GM21737 (cell line): ENCODE results near the gene LORICRIN.
"Not testable (repeated sequence)": the region's sequence is repeated elsewhere in the genome, so short reads cannot be mapped to it uniquely, and the experiment has no call there.

Source experiments
- ATAC-seq: cut with Tn5 transposase; IDR thresholded peaks from one replicate; pipeline ENCODE4 v1.9.1; 2021; ENCODE audit warnings: mild to moderate bottlenecking, moderate library complexity; ENCODE audit not compliant: unreplicated experiment

Gene LORICRIN, protein sequence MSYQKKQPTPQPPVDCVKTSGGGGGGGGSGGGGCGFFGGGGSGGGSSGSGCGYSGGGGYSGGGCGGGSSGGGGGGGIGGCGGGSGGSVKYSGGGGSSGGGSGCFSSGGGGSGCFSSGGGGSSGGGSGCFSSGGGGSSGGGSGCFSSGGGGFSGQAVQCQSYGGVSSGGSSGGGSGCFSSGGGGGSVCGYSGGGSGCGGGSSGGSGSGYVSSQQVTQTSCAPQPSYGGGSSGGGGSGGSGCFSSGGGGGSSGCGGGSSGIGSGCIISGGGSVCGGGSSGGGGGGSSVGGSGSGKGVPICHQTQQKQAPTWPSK

DNA sequence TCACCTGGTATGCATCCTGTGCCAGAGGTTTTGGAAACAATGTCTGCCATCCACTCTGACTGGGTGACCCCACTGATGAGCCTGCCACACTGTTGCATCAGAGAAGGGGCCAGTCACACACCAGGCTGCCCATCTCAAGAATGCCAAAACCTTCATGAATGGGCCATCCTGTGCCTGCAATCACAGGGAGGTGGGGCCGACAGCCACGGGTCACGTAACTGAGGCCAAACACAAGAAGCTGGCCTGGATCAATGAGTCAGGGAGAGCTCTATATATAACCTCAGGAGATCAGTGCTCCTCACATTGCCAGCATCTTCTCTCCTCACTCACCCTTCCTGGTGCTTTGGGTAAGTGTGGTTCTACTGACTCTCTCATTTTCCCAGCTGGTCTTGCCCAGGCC, at the start of gene LORICRIN:
Gene LORICRIN, plus strand, starts transcription at position 301 of the 400 bp plus-strand sequence. CDS start 1,263 bp downstream, outside the sequence.
- ATAC-seq = no peak

DNA sequence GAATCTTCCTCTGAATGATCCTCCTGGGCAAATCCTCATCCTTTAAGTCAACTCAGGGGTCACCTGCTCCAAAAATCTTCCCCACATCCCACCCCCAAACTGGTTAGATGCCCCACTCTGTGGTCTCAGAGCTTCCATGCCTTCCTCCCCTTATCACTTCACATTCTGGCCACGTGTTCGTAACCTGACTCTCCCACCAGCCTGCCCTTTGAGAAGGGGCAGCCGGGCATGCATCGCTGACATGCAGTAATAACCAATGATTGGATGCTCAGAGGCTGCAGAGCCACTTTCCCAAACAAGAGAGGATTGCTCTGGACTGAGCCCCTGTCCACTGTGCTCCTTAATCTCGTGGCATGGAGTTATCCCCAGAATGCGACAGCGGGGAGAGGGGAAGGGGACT, 49.3 kb upstream of the LORICRIN start:
- ATAC-seq = no peak

DNA sequence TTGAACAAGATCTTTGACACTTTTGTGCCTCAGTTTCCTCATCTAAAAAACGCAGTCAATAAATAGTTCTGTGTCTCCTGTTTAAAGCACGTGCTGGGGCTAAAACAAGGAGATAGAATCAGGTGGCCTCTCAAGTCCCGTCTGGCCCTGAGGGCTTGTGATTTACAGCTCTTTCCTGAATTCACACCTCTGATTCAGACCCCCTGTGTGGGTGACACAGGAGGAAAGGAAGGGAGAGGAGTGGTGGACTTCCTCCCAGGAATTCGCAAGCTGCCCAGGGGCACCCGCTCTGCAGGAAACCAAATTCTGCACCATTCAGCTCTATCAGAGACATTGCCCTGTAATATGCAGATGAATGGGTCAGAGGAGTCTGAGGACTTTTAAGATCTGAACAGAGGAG, 47.3 kb upstream of the LORICRIN start:
- ATAC-seq = no peak

DNA sequence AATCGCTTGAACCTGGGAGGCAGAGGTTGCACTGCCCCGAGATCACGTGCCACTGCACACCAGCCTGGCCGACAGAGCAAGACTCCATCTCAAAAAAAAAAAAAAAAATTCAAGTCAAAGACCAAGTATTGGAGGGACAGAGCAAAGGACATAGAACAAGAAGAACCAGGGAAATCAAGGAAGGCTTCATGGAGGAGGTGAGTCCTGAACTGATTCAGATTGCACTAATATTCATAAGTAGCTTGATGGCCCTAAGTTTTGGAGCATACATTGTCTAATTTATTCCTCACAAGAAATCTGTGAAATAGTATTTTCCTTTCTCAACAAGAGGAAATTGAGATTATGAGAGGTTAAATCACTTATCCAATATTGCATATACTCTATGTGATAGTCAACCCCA, 46.0 kb upstream of the LORICRIN start:
- ATAC-seq = no peak

DNA sequence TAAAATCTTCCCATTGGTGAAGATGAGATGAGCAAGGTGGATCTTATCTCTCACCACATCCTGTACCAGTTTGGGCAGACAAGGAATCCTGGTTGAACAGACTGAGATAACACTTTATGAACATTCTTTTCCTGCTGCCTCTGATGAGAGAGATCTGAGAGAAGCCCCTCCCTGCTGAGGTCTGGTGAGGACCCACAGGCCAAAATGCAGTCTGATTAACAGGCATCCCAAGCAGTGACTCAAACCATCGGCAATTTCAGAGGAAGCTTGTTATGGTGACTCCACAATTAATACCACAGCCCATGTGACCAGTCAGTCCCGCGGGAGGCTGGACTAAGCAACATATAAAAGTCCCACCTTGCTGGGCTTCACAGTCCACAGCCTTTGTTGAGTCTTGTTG, 42.3 kb upstream of the LORICRIN start, which contains the start of gene PRR9:
Gene PRR9, plus strand, starts transcription at position 373 of the 400 bp plus-strand sequence. CDS start 561 bp downstream, outside the sequence.
- no peak for ATAC-seq

DNA sequence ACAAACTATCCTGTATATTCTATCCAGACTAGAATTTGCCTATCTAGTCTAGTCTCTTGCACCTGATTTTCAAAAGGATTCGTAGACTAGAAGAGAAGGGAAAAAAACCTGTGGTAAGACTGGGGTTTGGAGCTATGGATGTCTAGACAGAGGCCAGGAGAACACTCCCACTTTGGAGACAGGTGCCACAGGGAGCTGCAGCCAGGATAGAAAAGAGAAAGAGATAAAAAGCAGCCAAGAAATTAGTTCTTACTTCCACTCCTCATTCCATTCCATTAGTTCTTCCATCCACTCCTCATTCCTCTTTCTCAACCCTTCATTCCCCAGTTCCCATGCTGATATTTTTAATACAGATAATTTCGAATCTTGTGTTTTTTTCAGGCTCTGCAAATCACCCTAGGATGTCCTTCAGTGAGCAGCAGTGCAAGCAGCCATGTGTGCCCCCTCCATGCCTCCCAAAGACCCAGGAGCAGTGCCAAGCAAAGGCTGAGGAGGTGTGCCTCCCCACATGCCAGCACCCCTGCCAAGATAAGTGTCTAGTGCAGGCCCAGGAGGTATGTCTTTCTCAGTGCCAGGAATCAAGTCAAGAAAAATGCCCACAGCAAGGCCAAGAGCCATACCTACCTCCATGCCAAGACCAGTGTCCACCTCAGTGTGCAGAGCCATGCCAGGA, 41.6 kb upstream of the LORICRIN start:
- no peak for ATAC-seq

DNA sequence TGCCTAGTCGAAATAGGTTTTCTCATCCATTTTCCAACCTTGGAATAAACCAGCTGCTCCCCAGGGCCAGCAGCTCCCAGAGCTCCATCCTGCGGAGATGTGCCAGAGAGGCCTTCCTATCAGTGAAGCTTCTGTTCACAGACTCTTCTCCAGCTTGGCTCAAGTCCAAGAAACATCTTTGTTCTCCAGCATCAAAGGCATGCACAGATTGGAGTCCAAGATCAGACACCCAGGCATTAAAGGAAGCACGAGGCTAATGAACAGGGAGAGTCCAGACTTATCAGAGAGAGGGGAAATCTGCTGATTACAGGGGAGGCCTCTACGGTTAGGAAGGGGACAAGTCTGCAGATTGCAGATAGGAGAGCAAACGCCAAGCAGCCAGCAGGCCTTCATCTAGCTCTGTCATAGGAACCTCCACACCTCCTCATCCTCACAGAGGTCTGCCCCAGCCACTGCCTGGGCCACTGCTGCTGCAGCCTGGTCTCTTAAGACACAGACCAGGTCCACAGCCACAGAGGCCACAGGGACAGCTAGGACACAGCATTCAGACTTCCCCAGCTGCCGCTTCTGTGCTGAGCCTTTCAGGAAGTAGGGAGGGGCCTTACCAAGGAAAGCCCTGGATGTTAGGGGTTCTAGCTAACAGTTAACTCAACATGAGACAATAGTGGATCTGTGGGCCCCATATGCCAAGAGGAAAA, 38.7 kb upstream of the LORICRIN start:
- no peak for ATAC-seq

DNA sequence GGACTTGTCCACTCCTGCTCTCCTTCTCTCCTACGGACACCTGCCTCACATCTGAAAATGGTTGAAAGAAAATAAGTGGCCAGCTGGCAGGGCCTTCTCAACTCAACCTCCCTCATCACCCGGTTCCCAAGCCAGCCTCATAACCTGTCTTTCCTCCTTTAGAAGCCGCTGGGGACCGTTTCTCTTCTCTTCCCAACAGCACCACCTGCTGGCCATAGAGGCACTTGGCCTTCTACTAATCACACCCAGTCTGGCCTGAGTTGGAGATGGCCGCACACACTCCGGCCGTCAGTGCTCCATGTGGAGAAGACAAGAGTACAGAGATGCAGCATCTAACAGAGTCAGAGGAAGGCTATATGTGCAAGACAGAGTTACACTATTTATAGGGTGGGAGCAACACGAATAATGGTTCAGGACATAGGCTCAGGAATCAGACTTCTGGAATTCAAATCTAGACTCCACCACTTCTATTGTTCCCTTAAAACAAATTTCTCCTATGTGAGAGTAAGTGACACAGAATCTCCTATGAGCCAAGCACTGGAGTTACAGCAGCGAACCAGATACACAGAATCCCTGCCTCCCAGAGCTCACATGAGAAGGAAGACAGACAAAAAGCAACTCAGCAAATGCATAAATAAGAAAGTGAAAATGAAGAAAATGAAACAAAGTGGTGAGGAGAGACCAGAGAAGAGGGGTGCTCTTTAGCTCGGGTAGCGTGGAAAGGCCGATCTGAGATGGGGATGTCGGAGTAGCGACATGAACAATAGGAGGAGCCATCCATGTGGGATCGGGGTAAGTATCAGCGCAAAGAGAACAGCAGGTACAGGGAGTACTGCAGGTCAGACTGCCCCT, 36.2 kb upstream of the LORICRIN start:
- ATAC-seq = not testable (repeated sequence)

DNA sequence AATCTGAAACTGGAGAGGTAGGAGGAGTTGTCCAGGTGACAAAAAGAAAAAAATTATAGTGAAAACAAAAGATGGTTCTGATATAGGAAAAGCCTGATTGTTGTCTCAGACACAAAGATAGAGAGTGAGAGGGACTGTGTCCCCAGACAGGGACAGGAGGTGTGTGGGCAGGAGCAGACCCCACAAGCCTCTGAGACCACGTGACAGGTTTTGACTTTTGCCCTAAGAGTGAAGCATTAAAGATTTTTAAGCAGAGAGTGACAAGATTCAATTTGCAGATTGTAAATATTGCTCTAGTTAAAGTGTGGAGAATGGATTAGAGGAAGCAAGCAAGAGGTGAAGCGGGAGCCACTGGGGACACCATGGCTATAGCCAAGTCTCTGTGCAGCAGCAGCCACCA, 31.7 kb upstream of the LORICRIN start:
- ATAC-seq = no peak

DNA sequence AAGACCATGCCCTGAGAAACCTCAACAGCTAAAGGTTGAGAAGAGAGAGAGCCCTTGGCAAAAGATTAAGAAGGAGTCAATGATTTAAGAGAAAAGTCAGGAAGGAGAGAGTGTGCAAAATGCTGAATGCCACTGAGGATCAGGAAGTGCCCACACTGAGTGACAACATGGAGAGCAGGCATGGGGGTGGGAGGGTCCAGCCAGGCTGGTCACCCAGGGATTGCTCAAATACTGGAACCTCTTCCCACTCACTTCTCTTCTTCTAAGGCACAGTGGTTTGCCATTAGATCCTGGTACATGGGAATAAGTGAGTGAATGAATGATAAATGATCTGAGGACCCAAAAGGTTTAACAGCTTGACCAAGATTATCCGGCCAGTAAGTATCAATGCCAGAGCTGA, 31.0 kb upstream of the LORICRIN start:
- ATAC-seq = no peak

DNA sequence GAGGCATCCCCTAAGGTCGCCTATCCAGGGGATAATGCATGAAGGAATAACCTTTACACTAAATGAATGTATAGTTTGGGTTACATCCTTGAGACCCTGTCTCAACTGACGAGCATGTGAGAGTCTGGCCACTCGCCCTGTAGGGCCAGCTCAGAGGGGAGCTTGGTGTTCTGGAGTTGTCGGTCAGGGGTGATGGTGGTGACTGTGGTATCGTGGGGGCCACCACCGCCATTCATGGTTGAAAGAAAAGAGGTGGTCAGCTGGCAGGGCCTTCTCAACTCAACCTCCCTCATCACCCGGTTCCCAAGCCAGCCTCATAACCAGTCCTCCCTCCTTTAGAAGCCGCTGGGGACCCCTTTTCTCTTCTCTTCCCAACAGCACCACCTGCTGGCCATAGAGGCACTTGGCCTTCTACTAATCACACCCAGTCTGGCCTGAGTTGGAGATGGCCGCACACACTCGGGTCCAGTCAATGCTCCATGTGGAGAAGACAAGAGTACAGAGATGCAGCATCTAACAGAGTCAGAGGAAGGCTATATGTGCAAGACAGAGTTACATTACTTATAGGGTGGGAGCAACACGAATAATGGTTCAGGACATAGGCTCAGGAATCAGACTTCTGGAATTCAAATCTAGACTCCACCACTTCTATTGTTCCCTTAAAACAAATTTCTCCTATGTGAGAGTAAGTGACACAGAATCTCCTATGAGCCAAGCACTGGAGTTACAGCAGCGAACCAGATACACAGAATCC, 30.2 kb upstream of the LORICRIN start:
- ATAC-seq = not testable (repeated sequence)

DNA sequence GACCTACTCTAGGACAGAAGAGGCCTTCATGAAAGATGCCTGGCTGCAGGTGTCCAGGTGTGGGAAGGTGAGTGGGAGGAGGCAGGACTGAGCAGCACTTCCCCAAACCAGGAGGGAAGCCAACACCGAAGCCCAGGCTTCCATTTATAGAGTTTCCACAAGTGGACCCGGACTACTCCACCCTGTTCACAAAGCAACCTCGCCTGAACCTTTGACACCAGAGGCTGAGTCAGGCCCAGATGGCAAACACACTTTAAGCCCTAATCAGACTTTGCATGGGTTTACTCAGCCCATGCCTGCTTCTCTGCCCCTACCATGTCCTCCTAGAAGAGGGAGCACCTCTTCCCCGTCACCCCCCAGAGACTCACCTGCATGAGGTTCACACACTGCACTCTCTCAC, 28.1 kb upstream of the LORICRIN start:
- no peak for ATAC-seq

DNA sequence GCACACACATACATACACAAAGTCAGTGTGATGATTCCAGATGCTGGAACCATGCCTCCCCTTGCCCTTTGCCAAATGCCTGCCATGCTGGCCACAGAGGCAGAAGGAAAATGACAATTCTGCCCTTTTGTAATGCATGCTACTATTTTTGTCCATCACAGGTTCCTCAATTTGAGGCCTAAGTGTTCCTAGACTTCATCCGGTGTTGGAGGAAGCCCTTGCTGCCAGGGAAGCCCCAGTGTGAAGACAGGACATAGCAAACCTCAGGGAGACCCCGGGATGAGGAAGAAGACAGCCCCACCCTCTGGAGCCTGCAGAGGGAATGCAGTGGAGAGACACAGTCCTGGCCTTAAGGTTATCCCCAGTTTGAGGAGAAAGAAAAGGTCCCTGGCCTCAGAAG, 27.7 kb upstream of the LORICRIN start:
- no peak for ATAC-seq

DNA sequence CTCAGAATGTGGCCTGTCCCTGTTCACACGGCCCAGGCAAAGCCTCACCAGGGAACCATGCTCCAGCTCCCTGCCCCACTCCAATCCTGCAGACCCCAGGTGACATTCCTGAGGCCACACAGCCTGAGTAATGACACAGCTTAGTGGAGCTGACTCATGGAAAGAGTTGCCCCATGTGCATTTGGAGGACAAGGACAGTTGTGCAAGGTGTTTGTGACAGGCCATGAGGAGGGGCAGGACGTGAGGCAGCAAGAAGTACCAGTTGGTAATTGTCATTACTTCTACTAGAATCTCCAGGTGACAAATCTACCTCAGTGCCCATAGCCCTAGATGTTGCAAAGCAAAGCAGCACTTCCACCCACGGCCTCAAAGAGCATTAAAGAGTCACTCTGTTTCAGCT, 26.9 kb upstream of the LORICRIN start:
- ATAC-seq = no peak

DNA sequence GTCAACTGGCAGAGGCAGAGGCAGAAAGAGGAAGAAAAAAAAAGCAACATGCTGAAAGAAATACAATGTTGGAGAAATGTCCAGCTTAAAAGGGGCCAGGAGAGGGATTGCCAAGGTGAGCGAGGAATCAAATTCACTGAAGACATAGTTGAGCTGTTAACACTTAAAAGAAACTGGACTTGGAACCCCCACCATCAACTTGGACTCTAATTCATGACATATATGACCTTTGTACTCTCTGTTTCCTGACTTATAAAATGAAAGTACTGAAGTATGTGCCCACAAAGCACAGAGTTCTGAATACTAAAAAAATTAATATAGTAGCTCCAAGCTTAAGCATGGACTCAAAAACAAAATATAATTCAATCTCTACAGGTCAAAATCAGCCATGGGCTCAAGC, 26.0 kb upstream of the LORICRIN start:
- ATAC-seq = no peak

DNA sequence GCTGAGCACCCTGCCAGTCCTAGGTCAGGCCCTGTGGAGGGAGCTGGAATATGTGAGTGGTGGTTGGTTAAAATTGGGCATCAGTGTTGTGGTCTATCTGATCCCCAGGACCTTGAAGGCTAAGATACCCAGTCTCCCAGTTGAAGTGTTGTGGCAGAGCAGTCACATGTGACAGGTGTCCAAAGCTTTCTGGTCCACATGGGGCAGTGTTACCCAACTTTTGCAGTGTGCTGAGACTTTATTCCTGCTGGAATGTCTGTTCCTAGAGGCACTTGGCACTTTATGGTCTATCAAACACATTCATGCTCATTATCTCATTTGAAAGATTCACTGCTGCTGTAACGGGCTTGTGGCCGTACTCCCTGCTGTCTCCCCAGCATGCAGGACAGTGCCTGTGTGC, 21.0 kb upstream of the LORICRIN start:
- no peak for ATAC-seq

DNA sequence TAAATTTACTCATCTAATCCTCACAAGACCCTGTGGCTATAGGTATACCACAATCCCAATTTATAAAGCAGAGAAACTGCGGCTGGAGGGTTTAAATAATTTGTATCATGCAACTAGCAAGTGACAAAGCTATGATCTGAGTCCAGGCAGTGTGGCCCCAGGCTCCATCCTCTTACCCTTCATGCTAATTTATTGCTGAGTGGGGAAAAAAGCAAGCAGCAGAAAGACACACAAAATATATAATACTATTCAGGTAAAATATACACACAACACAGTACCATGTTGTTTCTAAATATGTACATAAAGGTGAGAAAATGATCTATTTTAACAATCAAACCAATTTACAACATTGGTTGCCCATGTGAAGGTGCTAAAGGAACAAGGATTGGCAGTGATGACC, 17.3 kb upstream of the LORICRIN start:
- ATAC-seq = no peak

DNA sequence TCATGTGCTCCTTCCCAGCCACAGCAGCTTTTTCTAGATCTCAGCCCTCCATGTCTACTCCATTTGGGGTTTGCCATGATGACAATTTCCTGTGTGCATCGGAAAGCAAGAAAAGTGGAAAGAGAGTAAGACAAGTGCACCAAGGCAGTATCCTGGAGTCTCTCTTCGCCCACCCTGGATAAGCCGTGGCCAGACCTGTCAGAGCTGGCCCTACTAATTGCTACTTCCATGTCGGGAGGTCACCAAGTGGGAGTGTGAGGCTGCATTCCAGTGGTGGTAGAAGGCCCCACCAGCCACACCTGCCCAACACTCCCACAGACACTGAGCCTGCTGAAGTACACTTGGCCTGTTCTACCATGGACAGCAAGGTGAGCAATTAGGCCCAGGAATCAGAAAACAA, 14.0 kb upstream of the LORICRIN start:
- no peak for ATAC-seq

DNA sequence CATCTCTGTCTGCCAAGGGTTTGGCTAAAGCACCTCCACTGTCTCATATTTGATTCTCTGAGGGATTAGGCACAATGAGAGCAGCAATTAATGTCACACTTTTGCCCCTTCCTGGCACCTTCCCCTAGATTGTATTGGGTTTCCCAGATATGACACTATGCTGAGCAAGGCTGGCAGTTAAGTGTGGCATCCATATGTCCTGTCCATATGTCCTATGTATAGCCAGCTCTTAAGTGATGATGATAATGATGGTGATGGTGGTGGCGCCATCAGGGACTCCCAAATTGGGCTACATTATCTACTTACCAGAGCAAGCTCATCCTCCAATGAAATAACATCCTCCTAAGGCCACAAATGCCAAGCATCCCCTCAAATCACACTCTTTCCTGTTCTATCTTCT, 13.5 kb upstream of the LORICRIN start:
- ATAC-seq = no peak

DNA sequence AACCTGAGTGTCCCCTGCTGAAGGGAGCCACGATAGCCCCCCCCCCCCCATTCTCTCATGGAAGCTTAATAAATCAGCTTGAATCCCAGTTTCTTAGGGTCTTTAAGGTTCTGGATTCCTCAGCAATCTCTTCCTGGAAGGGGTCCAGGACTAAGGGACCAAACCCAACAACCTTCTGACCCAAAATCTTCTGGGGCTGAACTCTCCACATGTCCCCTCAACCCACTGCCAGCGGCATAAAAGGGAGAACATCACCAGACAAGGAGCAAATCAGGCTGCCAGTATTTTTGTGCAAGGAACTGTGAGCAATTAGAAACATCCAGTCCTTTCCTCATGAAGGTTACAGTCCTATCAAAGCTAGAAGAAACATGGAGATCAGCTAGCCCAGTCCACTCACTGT, 12.7 kb upstream of the LORICRIN start:
- no peak for ATAC-seq
